ENCODE measurements around the gene DHX38. TPM values are rescaled to one million over a fixed set of nuclear protein-coding genes. Genes with fewer than 3 reads are reported as not detected.
"Not testable (repeated sequence)": the region's sequence is repeated elsewhere in the genome, so short reads cannot be mapped to it uniquely, and the experiment has no call there.

Gene DHX38
- total RNA-seq, 1 experiment from 2014 or later = 71.0 TPM

- Histone ChIP-seq H2AFZ (ENCODE audit: low read depth, low read length, poor library complexity, severe bottlenecking) (no peak overlapping the region), H3K36me3 (ENCODE audit: control insufficient read depth in 1 of 2, insufficient read depth in 2 of 2, low read length in 2 of 2) (no peaks in the 10 kb centered on the region)
- intact Hi-C loops (cut with micrococcal nuclease) = no loop called here
Measured at GRCh38 chr16:72051818-72052217, 41.8 kb upstream of the DHX38 start.

GRCh38 chr16:72054254-72054847 is 39.3 kb upstream of the DHX38 start, which contains the start of gene HP:
Gene HP, plus strand, starts transcription at chr16:72054505. Its CDS starts 148 bp downstream, at chr16:72054653.
- BruUV-seq (replicated peaks); H2AFZ ChIP-seq (ENCODE audit: low read depth, low read length, poor library complexity, severe bottlenecking); H3K79me2 ChIP-seq (ENCODE audit: insufficient read depth, low read length); POLR2A ChIA-PET; intact Hi-C loops (cut with micrococcal nuclease); H3K4me2 ChIP-seq (ENCODE audit: low read length); H3K36me3 ChIP-seq (ENCODE audit: control insufficient read depth in 1 of 2, insufficient read depth in 2 of 2, low read length in 2 of 2); H3K9me3 ChIP-seq (ENCODE audit: control insufficient read depth in 1 of 2, insufficient read depth in 1 of 2, low read depth in 1 of 2, low read length in 2 of 2); DNase-seq (ENCODE audit: low read depth, low spot score); ATAC-seq; H3K9me2 ChIP-seq (ENCODE audit: insufficient read depth); H3K4me3 ChIP-seq (replicated peaks in 1 of 2; ENCODE audit: low read depth in 1 of 2, low read length in 2 of 2); H3K27ac ChIP-seq (ENCODE audit: low read depth, low read length); H3K4me1 ChIP-seq (ENCODE audit: control insufficient read depth in 1 of 2, insufficient read depth in 2 of 2, low read length in 2 of 2); H3K9ac ChIP-seq (ENCODE audit: low read length); H4K20me1 ChIP-seq (ENCODE audit: insufficient read depth); RAD21 ChIA-PET (ENCODE audit: low non-redundant PET in 1 of 2, low total read pairs in 2 of 2, uncharacterized antibody in 2 of 2, unreplicated experiment in 2 of 2): not testable (repeated sequence)
- CTCF ChIA-PET = interaction anchor here (1.2 kb wide), 1 partner anchor 9 kb away, joined by 4 read pairs; the partner anchor contains the start of gene HPR
- H3K27me3 ChIP-seq (ENCODE audit: insufficient read depth, low read length) = peaks cover 13% of the 10 kb centered on the region; the same call in 1 of the 2 replicates

More at GRCh38 chr16:72051818-72052217, 41.8 kb upstream of the DHX38 start:
- Histone ChIP-seq H3K27me3 (ENCODE audit: insufficient read depth, low read length) (peaks cover 13% of the 10 kb centered on the region; the same call in 1 of the 2 replicates), H3K4me2 (ENCODE audit: low read length) (no peak overlapping the region), H3K9ac (ENCODE audit: low read length) (no peak overlapping the region), H3K79me2 (ENCODE audit: insufficient read depth, low read length) (no peaks in the 10 kb centered on the region), H3K4me3 (replicated peaks in 1 of 2; ENCODE audit: low read depth in 1 of 2, low read length in 2 of 2) (no peak overlapping the region), H4K20me1 (ENCODE audit: insufficient read depth) (no peaks in the 10 kb centered on the region), H3K9me2 (ENCODE audit: insufficient read depth) (no peaks in the 10 kb centered on the region), H3K4me1 (ENCODE audit: control insufficient read depth in 1 of 2, insufficient read depth in 2 of 2, low read length in 2 of 2) (no peaks in the 10 kb centered on the region), H3K9me3 (ENCODE audit: control insufficient read depth in 1 of 2, insufficient read depth in 1 of 2, low read depth in 1 of 2, low read length in 2 of 2) (no peaks in the 10 kb centered on the region; a peak in 2 of 4 replicates), H3K27ac (ENCODE audit: low read depth, low read length) (no peak overlapping the region)
- DNase-seq (ENCODE audit: low read depth, low spot score) = no peak
- ChIA-PET CTCF (no interaction called here), POLR2A (no interaction called here), RAD21 (ENCODE audit: low non-redundant PET in 1 of 2, low total read pairs in 2 of 2, uncharacterized antibody in 2 of 2, unreplicated experiment in 2 of 2) (no interaction called here)
- TF ChIP-seq FOSL1 (IDR thresholded peaks at IDR 0.05; ENCODE audit: low read depth) (no peak), ATF3 (IDR thresholded peaks at IDR 0.05) (no peak)
- BruUV-seq (replicated peaks) = no TSS peak
- no peak for ATAC-seq

Data from HCT116 (cell line).